ENCODE measurements around the gene SLC35C1.
A peak's percentile ranks its signal among the peaks of the same experiment; 100 is the strongest.

The SLC35C1 gene

GRCh38 chr11:45804761-45805304, at the start of gene SLC35C1:
TSS of gene SLC35C1 (plus strand) at chr11:45805149. CDS start at chr11:45805802, 653 bp downstream.
- peak; percentile 93 to 96 (median 94) for DNase-seq (ENCODE audit: low read depth in 4 of 4, low spot score in 1 of 4)

- DNase-seq (ENCODE audit: low read depth in 4 of 4, low spot score in 1 of 4) = no peak
Observed at GRCh38 chr11:45755281-45755859, 49.6 kb upstream of the SLC35C1 start.

DNA sequence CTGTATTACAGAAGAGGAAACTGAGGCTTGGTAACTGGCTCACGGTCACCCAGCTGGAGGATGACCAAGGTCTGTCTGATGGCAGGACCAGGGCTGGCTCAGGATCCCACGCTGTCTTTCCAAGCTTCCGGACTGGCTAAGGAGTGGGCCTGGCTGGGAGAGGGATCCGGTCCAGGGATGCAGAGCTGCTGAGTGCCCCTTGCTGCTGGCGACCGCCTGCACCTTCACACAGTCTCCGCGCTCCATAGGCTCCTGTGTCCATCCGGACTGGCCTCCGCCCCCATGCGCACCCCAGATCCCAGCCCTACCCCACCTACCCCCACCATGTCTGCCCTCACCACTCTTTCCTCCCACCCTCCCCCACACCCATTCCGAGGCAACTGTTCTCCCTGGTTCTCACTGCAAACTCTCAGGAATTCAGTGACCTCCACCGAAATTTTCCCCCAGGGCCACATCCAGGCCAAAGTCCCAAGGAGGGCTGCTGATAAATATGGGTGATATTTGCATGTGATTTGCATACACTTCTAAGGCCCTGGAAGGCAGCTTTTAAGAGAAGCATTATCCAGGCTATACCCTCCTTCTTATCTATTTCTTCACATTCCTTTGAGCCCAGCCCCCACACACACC, 48.5 kb upstream of the SLC35C1 start:
- DNase-seq (ENCODE audit: low read depth in 4 of 4, low spot score in 1 of 4) = no peak

DNA sequence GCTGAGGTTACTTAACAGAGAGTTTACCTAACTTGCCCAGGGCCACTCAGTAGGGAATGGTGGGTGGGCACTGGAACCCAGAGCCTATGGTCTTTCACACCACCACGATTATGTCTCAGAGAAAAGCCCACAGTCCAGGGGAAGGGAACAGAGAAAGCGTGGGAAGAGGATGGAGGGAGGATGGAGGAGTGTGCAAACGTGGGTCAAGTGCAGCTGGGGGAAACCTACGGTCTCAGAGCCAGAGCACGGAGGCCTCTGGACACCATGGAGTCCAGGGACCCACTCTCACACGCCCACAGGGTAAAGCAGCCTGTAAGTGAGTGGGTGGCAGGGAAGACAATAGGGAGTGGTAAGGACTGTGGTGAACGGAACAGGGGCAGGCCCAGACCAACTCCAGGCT, 47.3 kb upstream of the SLC35C1 start:
- DNase-seq (ENCODE audit: low read depth in 4 of 4, low spot score in 1 of 4) = no peak

- DNase-seq (ENCODE audit: low read depth in 4 of 4, low spot score in 1 of 4) = no peak
Observed at GRCh38 chr11:45761659-45762058, 43.3 kb upstream of the SLC35C1 start.

- no peak for DNase-seq (ENCODE audit: low read depth in 4 of 4, low spot score in 1 of 4)
Observed at GRCh38 chr11:45765107-45765668, 39.8 kb upstream of the SLC35C1 start.

- DNase-seq (ENCODE audit: low read depth in 4 of 4, low spot score in 1 of 4) = no peak
Observed at GRCh38 chr11:45765836-45766235, 39.1 kb upstream of the SLC35C1 start.

- no peak for DNase-seq (ENCODE audit: low read depth in 4 of 4, low spot score in 1 of 4)
Observed at GRCh38 chr11:45766469-45766868, 38.5 kb upstream of the SLC35C1 start.

- no peak for DNase-seq (ENCODE audit: low read depth in 4 of 4, low spot score in 1 of 4)
Observed at GRCh38 chr11:45768486-45768885, 36.5 kb upstream of the SLC35C1 start.

DNA sequence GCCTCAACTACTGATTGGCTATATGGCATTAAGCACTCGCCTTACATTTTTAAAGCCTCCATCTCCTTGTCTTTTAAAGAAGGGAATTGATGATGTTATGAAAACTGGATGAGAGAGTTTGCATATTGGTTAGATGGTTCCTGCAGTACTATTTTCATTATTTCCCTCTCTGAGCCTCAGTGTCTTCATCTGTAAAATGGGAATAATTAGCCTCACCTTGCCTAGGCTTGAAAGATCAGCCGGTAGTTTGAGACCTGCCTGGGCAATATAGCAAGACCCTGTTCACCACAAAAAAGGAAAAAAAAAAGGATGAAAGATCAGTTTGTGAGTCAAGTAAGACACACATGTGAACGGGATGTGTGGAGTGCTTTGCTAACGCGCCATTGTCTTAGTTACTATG, 35.0 kb upstream of the SLC35C1 start:
- DNase-seq (ENCODE audit: low read depth in 4 of 4, low spot score in 1 of 4) = no peak

DNA sequence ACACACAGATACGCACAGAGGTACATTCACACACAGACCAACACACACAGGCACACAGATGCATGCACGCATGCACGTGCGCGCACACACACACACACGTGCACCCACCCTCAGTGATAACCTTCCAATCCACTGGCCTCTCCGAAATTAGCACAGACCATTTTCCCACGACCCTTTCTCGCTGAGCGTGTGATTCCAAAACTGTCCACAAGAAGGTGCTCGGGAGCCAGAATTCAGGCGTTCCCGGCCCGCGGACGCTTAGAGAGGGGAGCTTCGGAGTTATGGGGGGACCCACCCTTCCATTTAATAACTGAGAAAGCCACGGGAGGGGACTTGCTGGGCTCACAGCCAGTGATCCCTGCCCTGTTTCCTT, 33.8 kb upstream of the SLC35C1 start:
- peak; percentile 49 to 65 (median 54) for DNase-seq (ENCODE audit: low read depth in 4 of 4, low spot score in 1 of 4)

- peak; percentile 64 to 82 (median 74) for DNase-seq (ENCODE audit: low read depth in 4 of 4, low spot score in 1 of 4)
Observed at GRCh38 chr11:45771566-45772448, 33.1 kb upstream of the SLC35C1 start.

DNA sequence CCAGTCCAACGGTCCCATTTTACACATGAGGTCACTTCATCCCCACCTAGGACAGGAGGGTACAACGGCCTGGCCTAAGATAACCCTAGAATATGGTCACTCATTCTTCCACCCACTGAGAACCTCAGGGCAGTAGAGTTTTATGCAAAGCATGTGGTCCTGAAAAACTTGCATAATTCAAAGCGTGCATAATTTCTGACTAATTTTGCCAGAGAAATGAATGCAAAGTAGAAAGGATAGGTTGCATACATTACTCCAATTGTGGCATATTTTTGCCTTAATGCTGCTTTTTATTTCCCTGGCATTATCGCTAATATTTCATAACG, 32.5 kb upstream of the SLC35C1 start:
- no peak for DNase-seq (ENCODE audit: low read depth in 4 of 4, low spot score in 1 of 4)

DNA sequence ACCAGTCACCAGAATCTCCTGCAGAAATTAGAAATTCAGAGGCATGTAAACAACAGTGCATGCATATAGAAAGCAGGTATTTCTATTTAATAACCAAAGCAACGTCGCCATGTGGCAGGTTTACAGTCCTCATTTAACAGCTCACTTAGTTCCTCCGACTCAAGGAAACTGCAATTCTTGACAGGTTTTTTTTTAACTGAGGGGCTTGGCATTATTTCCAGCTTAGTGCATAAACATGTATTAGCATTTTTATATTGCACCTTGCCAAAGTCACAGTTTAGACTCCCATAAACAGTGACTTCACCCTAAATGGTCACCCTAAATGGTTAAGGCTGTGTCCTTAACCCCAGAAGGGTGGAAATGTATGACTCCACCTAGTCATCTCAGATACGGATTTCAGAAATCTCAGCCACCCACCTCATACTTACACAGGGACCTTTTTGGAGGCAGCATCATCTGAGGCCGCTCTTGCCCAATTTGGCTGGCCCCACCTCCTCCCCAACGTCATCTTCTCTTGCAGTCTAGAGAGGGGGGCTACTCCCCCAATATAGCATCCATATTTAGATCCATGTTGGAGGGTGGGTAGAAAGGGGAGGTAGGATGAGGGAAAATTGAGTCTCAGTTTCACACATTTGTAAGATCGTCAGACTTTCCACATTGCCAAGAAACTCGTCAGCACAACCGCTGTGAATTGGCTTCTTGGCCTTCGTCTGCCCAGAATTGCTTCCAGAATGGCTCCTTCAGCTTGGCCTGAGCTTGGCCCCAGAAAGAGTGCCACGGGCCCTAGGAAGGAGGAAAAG, 31.8 kb upstream of the SLC35C1 start:
- DNase-seq (ENCODE audit: low read depth in 4 of 4, low spot score in 1 of 4) = no peak

DNA sequence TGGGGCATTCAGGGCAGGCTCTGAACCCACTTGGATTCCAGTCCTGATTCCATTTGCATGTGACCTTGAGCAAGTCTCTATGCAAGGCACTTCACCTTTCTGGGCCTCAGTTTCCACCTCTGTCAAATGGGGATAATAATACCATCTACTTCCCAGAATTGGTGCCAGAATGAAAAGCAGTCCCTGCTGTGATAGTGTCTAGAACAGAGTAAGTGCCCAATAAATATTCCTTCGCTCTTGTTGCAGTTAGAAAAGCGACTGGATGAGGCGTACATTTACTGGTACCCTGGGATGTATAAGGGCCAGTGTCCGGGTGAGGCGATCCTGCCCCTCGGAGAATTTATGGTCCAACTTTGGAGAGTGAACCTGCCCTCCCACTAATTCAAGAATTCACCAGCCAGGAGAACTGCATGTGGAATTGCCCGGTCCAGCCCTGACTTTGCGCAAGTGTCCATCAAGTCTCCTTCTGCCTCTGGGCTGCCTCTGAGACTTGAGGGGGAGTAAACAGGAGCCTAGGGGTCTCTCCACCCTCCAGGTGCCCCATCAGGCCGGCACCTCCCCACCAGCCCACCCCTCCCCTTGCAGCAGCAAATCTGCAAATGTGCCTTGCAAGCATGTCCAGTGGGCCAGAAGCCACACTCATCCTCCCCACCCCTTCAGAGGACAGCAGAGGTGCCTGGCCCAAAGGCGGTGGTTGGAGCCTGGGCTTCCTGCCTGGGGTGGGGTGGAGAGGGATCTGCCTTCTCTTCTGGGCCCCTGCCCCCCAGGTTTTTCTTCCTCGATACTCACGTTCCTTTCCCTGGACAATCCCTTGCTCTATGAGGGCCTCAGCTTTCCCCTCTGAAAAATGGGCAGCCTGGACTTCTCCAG, 30.9 kb upstream of the SLC35C1 start:
- DNase-seq (ENCODE audit: low read depth in 4 of 4, low spot score in 1 of 4) = no peak

DNA sequence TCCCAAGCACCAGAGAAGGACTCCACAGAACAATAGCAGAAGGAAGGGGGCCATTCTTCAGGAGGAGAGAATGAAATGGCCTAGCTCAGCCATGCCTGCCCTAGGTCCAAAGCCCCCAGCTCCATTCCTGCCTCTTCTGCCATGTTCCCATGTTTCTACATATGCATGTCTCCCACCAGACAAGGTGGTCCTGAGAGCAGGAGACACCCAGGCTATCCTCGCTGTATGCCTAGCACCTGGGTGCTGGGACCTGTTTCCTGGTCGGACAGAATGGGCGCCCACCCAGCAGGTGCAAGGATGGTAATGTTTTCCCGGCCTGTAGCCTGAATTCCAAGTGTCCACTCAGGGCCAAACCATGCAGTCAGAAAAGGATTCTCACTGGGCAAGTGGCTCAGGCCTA, 30.2 kb upstream of the SLC35C1 start:
- DNase-seq (ENCODE audit: low read depth in 4 of 4, low spot score in 1 of 4) = no peak

GRCh38 chr11:45777127-45777969, 27.6 kb upstream of the SLC35C1 start:
- no peak for DNase-seq (ENCODE audit: low read depth in 4 of 4, low spot score in 1 of 4)

- no peak for DNase-seq (ENCODE audit: low read depth in 4 of 4, low spot score in 1 of 4)
Observed at GRCh38 chr11:45778341-45778740, 26.6 kb upstream of the SLC35C1 start.

GRCh38 chr11:45779602-45780001, 25.3 kb upstream of the SLC35C1 start:
- DNase-seq (ENCODE audit: low read depth in 4 of 4, low spot score in 1 of 4) = no peak

Measured in stimulated activated CD4-positive, alpha-beta T cell treated with anti-CD3 and anti-CD28 coated beads, Interleukin-1b, Interleukin-23, amount 100 ng/mL, for 24 hours (primary cell).